HG02571 (cell line): ENCODE data around the gene TEDC2.
"Not testable (repeated sequence)": the region's sequence is repeated elsewhere in the genome, so short reads cannot be mapped to it uniquely, and the experiment has no call there.

ENCODE experiments used
- ATAC-seq: cut with Tn5 transposase; IDR thresholded peaks from one replicate; pipeline ENCODE4 v1.9.1; 2021; ENCODE audit warnings: mild to moderate bottlenecking, moderate library complexity; ENCODE audit not compliant: unreplicated experiment

Gene TEDC2

GRCh38 chr16:2475413-2476344, 15.8 kb downstream of the TEDC2 start:
- no peak for ATAC-seq

DNA sequence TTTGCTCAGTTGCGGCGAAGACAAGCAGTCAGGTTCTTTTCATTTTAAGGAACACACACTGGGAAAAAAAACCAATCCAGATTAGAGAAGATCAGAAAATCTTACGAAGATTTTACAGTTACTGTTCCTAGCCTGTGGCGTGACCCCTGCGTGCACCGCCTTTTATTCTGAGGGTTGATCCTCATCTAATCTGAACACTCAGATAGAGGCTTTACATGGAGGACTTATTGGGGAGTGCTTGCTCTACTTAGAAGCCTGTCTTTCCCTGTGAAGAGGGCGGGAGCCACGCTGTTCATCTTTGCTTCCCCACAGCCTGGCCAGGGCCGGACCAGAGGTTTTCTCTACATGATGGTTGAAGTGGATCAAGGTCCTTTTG, 16.4 kb downstream of the TEDC2 start:
- ATAC-seq = no peak

DNA sequence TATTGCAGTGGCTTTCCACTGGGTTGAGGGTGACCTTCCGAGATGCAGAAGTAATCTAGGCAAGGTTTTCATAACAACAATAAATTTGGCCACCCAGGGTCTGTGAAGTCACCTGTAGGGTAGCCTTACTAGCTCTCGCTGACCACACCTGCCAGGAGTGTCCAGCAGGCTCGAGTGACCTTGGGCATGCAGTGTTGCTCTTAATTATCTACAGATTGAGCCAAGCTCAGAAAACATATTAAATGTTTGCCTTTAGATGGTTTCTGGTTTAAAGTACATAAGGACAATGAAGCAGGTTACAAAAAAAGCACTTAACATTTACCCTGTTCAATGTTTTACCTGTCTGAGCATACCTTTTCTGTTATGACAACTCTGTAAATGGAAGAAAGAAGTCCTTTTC, 16.8 kb downstream of the TEDC2 start:
- ATAC-seq = no peak

GRCh38 chr16:2477327-2477726, 17.4 kb downstream of the TEDC2 start:
- no peak for ATAC-seq

DNA sequence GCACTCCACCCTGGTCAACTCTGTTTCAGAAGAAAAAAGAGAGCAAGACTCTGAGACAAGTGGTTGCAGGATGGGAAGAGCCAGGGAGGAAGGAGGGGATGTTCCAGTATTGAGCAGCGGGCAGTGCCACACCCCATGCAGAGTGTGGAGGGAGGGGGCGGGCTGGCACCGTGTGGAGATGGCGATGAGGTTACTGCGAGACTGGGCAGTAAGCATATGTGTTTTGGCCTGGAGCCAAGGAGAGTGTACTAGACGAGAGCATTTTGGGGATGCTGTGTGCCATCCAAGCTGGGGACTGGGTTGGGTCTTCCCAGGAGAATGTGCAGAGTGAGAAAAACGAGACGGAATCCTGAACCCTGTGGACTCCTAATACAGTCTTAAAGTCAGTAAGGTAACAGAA, 18.4 kb downstream of the TEDC2 start:
- no peak for ATAC-seq

DNA sequence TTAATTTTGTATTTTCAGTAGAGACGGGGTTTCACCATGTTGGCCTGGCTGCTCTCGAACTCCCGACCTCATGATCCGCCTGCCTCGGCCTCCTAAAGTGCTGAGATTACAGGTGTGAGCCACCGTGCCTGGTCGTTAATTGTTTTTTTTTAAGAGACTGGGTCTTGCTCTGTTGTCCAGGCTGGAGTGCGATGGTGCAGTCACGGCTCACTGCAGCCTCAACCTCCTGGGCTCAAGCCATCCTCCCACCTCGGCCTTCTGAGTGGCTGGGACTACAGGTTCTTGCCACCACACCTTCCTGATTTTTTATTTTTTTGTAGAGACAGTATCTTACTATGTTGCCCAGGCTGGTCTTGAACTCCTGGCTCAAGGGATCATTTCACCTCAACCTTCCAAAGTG, 20.1 kb downstream of the TEDC2 start:
- not testable (repeated sequence) for ATAC-seq

DNA sequence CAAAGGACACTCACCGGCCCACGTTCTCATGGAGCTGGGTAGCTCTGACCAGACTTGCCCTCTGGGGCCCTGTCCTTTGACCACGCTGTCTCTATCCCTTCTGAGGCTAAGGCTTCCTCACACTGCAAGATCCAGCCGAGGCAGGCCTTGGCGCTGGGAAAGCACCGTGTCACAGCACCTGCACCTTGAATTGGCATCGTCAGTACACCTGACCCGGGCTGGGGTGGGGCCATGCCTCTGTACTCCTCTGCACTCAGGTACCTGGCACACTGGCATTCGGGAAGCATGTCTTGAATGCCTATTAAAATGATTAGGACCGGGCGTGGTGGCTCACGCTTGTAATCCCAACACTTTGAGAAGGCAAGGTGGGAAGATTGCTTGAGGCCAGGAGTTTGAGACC, 21.0 kb downstream of the TEDC2 start:
- ATAC-seq = no peak

GRCh38 chr16:2481676-2482075, 21.8 kb downstream of the TEDC2 start:
- no peak for ATAC-seq

DNA sequence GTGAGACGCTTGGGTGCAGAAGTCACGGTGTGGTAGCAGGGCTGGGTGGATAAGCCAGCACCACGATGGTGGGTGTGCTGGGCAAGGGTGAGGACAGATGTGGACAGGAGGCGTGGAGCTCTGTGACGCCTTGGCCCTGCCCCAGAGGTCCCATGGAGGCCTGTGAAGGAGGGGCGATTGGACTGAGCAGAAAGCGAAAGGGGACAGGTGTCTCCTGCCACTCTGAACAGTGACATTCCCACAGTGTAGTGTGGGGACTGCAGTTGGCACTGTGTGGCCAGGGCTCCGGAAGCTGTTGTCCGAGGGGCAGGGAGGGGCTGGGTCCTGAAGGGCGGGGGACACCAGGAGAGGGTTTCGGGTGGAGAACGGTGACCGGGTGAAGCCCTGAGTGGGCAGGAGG, 22.3 kb downstream of the TEDC2 start:
- no peak for ATAC-seq

GRCh38 chr16:2482708-2483534, 23.0 kb downstream of the TEDC2 start:
- no peak for ATAC-seq

DNA sequence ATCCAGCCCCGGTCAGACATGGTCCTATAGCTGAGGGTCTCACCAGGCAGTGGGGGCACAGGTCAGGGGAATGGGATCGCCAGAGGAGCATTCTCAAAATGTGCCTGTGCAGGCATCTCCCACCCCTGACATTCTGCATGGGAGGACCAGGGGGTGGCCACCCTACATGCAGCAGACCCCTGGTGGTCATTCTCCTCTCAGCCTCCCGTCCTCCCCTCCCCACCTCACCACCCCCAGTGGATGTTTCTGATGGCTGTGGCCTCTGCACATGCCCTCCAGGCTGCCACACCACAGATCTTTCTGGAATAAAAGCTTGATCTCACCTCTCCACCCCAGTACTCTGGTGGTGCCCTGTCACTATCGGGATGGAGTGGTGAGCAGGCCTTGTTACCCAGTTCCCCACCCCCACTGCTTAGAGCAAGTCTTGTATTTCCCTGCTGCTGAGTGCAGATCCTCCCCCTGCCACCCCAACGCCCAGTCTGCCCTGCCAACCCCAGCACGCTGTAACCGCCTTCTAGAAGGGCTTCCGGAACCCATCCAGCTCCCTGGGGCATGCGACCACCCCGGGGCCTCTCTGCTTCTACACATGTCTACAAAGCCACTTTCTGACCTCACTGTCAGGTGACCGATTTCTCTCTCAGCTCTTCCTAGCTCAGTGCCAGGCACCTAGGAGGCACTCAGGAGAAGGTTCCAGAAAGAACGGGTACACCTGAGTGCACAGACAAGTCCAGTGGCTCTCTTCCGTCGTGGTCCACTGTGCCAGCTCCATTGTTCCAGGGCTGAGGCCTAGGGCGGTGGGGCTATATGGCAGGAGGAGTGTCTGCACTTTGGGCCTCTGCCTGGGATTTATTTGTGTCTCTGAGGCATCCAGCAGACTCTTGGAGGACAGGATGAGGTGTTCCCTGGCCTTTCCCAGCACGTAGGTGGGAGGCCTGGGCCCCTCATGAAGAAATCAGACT, 24.3 kb downstream of the TEDC2 start:
- no peak for ATAC-seq

GRCh38 chr16:2484898-2485508, 25.1 kb downstream of the TEDC2 start:
- no peak for ATAC-seq

- no peak for ATAC-seq
Observed at GRCh38 chr16:2485811-2486507, 26.1 kb downstream of the TEDC2 start.

GRCh38 chr16:2486645-2487516, 27.0 kb downstream of the TEDC2 start:
- peak; percentile 59 for ATAC-seq

DNA sequence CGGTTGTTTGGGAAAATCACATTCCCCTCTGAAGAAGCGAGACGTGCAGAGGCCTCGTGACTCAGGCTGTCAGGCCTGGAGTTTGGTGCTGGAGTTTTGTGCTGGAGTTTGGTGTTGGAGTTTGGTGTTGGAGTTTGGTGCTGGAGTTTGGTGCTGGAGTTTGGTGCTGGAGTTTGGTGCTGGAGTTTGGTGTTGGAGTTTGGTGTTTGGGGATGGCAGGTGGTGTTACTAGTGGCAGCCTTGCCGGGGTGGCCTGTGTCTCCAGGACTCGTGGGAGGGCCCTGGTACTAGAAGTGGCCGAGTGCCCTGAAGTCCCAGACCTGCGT, 27.6 kb downstream of the TEDC2 start:
- ATAC-seq = no peak

DNA sequence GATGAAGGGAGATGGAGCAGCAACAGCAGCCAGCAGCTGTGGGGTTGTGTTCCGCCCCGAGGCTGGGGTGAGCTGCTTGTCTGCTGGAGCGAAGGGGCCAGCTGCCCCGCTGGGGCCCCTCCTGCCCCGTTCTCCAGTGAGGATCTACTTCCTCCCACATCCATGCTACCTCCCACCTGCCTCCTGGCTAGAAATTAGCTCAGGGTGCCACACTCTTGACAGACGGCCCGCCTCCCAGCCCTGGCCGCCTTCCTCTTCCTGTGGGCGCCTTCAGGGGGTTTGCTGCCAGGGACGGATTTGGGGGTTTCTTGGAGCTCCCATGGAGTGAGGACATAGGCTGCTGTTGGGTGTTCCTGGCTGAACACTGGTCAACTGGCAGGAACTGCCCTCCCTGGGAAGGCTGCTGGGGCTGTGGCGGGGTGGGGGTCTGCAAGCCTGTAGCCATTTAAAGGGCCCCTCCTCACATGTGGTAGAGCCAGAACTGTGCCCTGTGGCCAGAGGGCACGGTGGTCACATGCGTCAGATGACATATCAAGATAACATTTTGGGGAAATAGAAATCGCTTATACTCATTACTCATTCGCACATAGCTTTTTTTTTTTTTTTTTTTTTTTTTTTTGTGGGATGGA, 28.1 kb downstream of the TEDC2 start:
- no peak for ATAC-seq

- ATAC-seq = no peak
Observed at GRCh38 chr16:2489581-2489980, 29.7 kb downstream of the TEDC2 start.
